Measurements from ENCODE around the gene HEPHL1. TPM values are rescaled to one million over a fixed set of nuclear protein-coding genes. Genes with fewer than 3 reads are reported as not detected.
"Not testable (repeated sequence)": the region's sequence is repeated elsewhere in the genome, so short reads cannot be mapped to it uniquely, and the experiment has no call there.

Gene HEPHL1, protein sequence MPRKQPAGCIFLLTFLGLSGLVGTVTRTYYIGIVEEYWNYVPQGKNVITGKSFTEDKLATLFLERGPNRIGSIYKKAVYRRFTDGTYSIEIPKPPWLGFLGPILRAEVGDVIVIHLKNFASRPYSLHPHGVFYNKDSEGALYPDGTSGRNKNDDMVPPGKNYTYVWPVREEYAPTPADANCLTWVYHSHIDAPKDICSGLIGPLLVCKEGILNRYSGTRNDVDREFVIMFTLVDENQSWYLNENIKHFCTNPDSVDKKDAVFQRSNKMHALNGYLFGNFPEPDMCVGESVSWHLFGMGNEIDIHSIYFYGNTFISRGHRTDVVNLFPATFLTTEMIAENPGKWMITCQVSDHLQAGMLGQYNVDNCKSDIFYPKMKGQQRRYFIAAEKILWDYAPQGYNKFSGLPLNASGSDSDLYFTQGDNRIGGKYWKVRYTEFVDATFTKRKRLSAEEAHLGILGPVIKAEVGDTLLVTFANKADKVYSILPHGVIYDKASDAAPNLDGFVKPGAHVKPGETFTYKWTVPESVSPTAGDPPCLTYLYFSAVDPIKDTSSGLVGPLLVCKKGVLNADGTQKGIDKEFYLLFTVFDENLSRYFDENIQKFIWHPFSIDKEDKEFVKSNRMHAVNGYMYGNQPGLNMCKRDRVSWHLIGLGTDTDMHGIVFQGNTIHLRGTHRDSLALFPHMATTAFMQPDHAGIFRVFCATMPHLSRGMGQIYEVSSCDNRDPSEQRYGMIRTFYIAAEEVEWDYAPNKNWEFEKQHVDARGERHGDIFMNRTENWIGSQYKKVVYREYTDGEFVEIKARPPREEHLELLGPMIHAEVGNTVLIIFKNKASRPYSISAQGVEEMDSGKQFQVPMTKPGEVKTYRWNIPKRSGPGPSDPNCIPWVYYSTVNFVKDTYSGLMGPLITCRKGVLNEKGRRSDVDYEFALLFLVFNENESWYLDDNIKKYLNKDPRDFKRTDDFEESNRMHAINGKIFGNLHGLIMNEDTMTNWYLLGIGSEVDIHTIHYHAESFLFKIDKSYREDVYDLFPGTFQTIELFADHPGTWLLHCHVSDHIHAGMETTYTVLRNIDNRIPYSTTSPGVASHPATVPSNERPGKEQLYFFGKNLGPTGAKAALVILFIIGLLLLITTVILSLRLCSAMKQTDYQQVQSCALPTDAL
- total RNA-seq = not detected

DNA sequence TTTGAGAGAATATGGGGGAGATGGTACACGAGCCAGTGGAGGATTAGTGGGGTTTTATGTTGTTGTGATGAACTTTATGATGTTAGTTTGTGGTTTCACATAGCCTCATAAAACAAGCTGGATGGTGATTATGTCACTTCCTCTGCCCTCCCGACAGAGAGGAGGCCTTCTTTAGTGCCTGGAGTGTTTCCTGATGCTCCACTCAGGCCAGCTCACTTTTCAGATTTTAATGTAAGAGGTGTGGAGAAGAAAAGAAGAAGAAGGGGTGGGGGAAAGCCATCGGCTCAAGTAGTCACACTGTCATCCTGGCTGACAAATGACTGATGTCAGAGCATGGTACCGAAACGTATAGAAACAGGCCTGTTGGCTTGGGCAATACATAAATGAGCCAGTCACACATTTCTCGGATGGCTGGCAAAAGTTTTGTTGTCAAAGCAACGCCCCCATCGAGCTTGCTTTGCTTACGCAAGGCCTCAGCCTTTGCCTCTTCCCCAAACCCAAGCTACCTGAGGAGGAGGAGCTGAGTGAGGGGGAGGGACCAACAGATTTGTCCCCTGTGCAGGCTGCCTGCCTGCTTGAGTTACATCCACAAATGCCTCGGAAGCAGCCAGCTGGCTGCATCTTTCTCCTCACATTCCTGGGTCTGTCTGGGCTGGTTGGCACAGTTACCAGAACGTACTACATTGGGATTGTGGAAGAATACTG is at the start of gene HEPHL1:
Gene HEPHL1, plus strand, starts transcription at position 578 of the 705 bp plus-strand sequence. Its CDS starts 15 bp downstream, at position 593.
- ATAC-seq (ENCODE audit: insufficient number of reproducible peaks, low FRiP score, low read depth) = no peak
- Histone ChIP-seq H3K27ac (no peak within 1 kb of the TSS), H3K27me3 (replicated peaks; ENCODE audit: insufficient read depth) (no peaks in the 10 kb centered on the region), H3K9me3 (no peaks in the 10 kb centered on the region), H3K36me3 (no peaks in the 10 kb centered on the region), H3K4me1 (ENCODE audit: control insufficient read depth in 1 of 2, low read depth in 2 of 2) (no peaks in the 10 kb centered on the region), H3K4me3 (no peak within 1 kb of the TSS)
- no peak for DNase-seq (ENCODE audit: low spot score)
- TF ChIP-seq, protein P1, sequence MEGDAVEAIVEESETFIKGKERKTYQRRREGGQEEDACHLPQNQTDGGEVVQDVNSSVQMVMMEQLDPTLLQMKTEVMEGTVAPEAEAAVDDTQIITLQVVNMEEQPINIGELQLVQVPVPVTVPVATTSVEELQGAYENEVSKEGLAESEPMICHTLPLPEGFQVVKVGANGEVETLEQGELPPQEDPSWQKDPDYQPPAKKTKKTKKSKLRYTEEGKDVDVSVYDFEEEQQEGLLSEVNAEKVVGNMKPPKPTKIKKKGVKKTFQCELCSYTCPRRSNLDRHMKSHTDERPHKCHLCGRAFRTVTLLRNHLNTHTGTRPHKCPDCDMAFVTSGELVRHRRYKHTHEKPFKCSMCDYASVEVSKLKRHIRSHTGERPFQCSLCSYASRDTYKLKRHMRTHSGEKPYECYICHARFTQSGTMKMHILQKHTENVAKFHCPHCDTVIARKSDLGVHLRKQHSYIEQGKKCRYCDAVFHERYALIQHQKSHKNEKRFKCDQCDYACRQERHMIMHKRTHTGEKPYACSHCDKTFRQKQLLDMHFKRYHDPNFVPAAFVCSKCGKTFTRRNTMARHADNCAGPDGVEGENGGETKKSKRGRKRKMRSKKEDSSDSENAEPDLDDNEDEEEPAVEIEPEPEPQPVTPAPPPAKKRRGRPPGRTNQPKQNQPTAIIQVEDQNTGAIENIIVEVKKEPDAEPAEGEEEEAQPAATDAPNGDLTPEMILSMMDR (IDR thresholded peaks at IDR 0.05) = no peak

DNA sequence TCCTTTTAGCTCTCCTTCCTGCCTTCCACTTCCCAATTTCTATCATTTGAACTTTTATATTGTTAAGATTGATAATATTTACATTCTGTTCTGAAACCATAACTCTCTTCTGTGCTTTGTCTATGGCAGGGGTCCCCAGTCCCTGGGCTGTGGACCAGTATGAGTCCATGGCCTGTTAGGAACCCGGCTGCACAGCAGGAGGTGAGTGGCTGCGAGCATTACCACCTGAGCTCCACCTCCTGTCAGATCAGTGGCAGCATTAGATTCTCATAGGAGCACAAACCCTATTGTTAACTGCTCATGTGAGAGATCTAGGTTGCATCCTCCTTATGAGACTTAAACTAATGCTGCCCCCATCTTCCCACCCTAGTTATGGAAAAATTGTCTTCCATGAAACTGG is 48.4 kb upstream of the HEPHL1 start:
- Histone ChIP-seq H3K27ac (no peak overlapping the region), H3K36me3 (no peaks in the 10 kb centered on the region), H3K27me3 (replicated peaks; ENCODE audit: insufficient read depth) (no peaks in the 10 kb centered on the region), H3K4me3 (no peak overlapping the region), H3K4me1 (ENCODE audit: control insufficient read depth in 1 of 2, low read depth in 2 of 2) (no peaks in the 10 kb centered on the region), H3K9me3 (peaks cover 4% of the 10 kb centered on the region)
- ATAC-seq (ENCODE audit: insufficient number of reproducible peaks, low FRiP score, low read depth) (no peak), DNase-seq (ENCODE audit: low spot score) (no peak)
- TF ChIP-seq, protein P1 (IDR thresholded peaks at IDR 0.05) = no peak

DNA sequence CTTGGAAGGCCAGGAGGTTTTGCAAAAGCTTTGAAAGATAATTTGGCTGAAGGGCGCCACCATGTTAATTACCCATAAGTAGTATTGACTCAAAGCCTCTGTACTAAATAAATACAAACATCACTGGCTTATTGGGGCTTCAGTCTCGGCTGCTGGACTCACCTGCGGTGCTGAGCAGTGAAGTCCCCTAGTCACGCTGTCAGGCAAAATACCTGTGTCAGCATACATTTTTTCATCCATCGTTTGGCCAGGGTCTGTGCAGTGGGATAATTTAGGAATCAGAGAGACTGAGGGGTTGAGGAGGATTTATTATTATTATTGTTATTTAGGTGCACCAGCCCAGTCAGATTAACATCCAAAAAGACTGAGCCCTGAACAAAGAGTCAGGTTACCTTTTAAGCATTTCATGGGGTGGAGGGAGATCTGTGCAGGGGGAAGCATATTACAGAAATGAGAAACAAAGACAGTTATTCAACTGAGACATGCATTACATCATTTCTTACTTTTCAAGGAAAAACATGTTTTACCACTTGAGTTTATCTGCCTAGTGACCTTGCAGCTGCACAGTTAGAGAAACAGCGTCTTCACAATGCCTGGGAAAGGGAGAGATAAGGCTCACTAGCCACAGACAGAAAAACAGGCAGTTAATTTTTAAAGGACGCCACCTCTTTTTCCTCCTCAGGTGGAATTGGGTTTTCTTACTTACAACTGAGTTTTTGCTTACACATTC is 47.7 kb upstream of the HEPHL1 start:
- not testable (repeated sequence) for H3K27me3 ChIP-seq (replicated peaks; ENCODE audit: insufficient read depth); H3K4me1 ChIP-seq (ENCODE audit: control insufficient read depth in 1 of 2, low read depth in 2 of 2); H3K36me3 ChIP-seq; H3K27ac ChIP-seq; H3K4me3 ChIP-seq; ATAC-seq (ENCODE audit: insufficient number of reproducible peaks, low FRiP score, low read depth); H3K9me3 ChIP-seq; DNase-seq (ENCODE audit: low spot score)

DNA sequence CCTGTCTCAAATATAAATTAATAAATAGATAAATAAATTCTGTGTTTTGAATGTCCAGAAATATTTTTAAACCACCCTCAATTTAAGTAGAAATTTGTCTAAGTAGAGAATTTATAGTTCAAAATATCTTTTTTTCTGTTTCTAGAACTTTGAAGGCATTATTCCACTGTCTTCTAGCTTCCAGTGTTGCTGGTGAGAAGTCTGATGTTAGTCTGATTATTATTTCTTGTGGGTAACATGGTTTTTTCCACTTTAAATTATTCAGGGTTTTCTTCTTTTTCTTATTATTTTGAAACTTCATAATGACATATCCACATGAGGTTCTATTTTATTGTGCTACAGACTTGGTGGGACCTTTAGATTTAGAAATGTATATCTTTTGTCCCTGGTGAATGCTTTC is 46.4 kb upstream of the HEPHL1 start:
- TF ChIP-seq, protein P1 (IDR thresholded peaks at IDR 0.05) = no peak
- no peak overlapping the region for H3K4me3 ChIP-seq
- no peak overlapping the region for H3K27ac ChIP-seq
- H3K27me3 ChIP-seq (replicated peaks; ENCODE audit: insufficient read depth) = no peaks in the 10 kb centered on the region
- no peaks in the 10 kb centered on the region for H3K36me3 ChIP-seq
- DNase-seq (ENCODE audit: low spot score) (no peak), ATAC-seq (ENCODE audit: insufficient number of reproducible peaks, low FRiP score, low read depth) (no peak)
- no peaks in the 10 kb centered on the region for H3K4me1 ChIP-seq (ENCODE audit: control insufficient read depth in 1 of 2, low read depth in 2 of 2)
- peaks cover 4% of the 10 kb centered on the region for H3K9me3 ChIP-seq

DNA sequence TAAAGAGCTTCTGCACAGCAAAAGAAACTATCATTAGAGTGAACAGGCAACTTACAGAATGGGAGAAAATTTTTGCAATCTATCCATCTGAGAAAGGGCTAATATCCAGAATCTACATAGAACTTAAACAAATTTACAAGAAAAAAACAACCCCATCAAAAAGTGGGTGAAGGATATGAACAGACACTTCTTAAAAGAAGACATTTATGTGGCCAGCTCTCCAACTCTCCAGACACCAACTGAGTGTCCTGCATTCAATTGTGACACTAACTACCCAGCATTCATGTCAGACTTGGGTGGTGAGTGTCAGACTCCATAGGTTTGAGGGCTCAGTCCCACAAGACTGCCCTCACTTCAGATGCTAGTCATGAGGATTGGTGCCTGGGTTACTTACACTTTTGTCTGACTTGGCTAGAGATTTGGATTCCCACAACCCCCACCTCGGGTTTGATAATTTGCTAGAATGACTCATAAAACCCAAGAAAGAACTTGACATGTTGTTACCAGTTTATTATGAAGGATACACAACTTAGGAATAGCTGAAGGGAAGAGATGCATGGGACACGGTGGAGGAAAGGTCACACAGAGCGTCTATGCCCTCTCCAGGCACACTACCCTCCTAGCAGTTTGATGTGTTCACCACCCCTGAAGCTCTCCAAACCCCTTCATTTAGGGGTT is 44.4 kb upstream of the HEPHL1 start:
- ATAC-seq (ENCODE audit: insufficient number of reproducible peaks, low FRiP score, low read depth); H3K9me3 ChIP-seq; DNase-seq (ENCODE audit: low spot score); H3K27ac ChIP-seq; H3K27me3 ChIP-seq (replicated peaks; ENCODE audit: insufficient read depth); H3K36me3 ChIP-seq; H3K4me3 ChIP-seq; H3K4me1 ChIP-seq (ENCODE audit: control insufficient read depth in 1 of 2, low read depth in 2 of 2): not testable (repeated sequence)
